Endodermal cell (in vitro differentiated cells): ENCODE data around the gene CAPN5. TPM values are rescaled to one million over a fixed set of nuclear protein-coding genes. Genes with fewer than 3 reads are reported as not detected.

ENCODE experiments used
- DNase-seq: peaks from one replicate; pipeline ENCODE4 v3.0.0-alpha.2; 2017
- H3K27ac ChIP-seq: 2 replicates; pipeline ENCODE4 v1.5.1; 2013; ENCODE audit warnings: mild to moderate bottlenecking, low read depth, low read length, moderate library complexity
- H3K27me3 ChIP-seq: 2 replicates; pipeline ENCODE4 v1.6.1; 2013; ENCODE audit warnings: mild to moderate bottlenecking, low read length, moderate library complexity; ENCODE audit not compliant: insufficient read depth, control insufficient read depth, poor library complexity, severe bottlenecking
- H3K36me3 ChIP-seq: 2 replicates; pipeline ENCODE4 v1.7.0; 2013; ENCODE audit warnings: mild to moderate bottlenecking, low read length, moderate library complexity; ENCODE audit not compliant: control insufficient read depth, insufficient read depth
- H3K4me1 ChIP-seq: one replicate; pipeline ENCODE4 v1.7.0; 2013; ENCODE audit warnings: low read length; ENCODE audit not compliant: control insufficient read depth, insufficient read depth
- H3K4me3 ChIP-seq: 2 replicates; pipeline ENCODE4 v1.5.1; 2013; ENCODE audit warnings: mild to moderate bottlenecking, low read length, moderate library complexity
- H3K9ac ChIP-seq: 2 replicates; pipeline ENCODE4 v1.6.1; 2013; ENCODE audit warnings: mild to moderate bottlenecking, low read length, moderate library complexity; ENCODE audit not compliant: poor library complexity, severe bottlenecking; ENCODE audit errors: extremely low read depth
- H3K9me3 ChIP-seq: 2 replicates; pipeline ENCODE4 v1.6.1; 2013; ENCODE audit warnings: mild to moderate bottlenecking, low read length, moderate library complexity; ENCODE audit not compliant: control insufficient read depth
- H3K27ac Mint-ChIP-seq: 2 replicates; pipeline ENCODE4 v1.8.0; 2020; ENCODE audit warnings: mixed read lengths
- H3K27me3 Mint-ChIP-seq: 2 replicates; pipeline ENCODE4 v1.8.0; 2021; ENCODE audit warnings: mild to moderate bottlenecking, mixed read lengths; ENCODE audit not compliant: insufficient read depth
- H3K36me3 Mint-ChIP-seq: 2 replicates; pipeline ENCODE4 v1.8.0; 2020; ENCODE audit warnings: low read depth, mixed read lengths
- H3K4me1 Mint-ChIP-seq: 2 replicates; pipeline ENCODE4 v1.8.0; 2020; ENCODE audit warnings: mixed read lengths
- H3K4me3 Mint-ChIP-seq: 2 replicates; pipeline ENCODE4 v1.8.0; 2020; ENCODE audit warnings: mild to moderate bottlenecking, moderate library complexity, mixed read lengths
- H3K9me3 Mint-ChIP-seq: 2 replicates; pipeline ENCODE4 v1.8.0; 2020; ENCODE audit warnings: mild to moderate bottlenecking, mixed read lengths
- CTCF ChIP-seq: fragments of 200-600 bp; sonication (generic); conservative IDR thresholded peaks from 2 replicates; pipeline ENCODE4 v1.5.0; 2021; ENCODE audit warnings: antibody characterized with exemption, mild to moderate bottlenecking
- WGBS, 2 experiments: methylation state at CpG; one replicate each; pipeline versions ENCODE4 v1.1.5 to v1.1.7; 2013; ENCODE audit warnings: missing lambda C conversion rate in 2 of 2, mixed read lengths in 1 of 2; ENCODE audit not compliant: insufficient coverage in 1 of 2, insufficient read length in 1 of 2; 5-methylcytosine and 5-hydroxymethylcytosine counted together
- total RNA-seq, 2 donors: library from RNA; stranded (reverse); fragmentation: NEBNext Ultra II Directional in 1 of 2; extraction: Animal tissue kit (Norgen Biotek cat#: 25700) in 1 of 2; gene quantifications; 2 replicates in 1 of 2; 3 replicates in 1 of 2; pipeline ENCODE4 v1.2.1, GENCODE V29; 2021

CAPN5 gene
- total RNA-seq, 2 donors from 2014 or later: 17.5 to 21.5 TPM

GRCh38 chr11:77020734-77021133 lies 46.0 kb upstream of the CAPN5 start:
- no peak overlapping the region for H3K9ac ChIP-seq
- H3K4me3 ChIP-seq: no peak overlapping the region
- peaks cover 19% of the 10 kb centered on the region for H3K36me3 Mint-ChIP-seq
- no peaks in the 10 kb centered on the region for H3K36me3 ChIP-seq
- no peak overlapping the region for H3K4me3 Mint-ChIP-seq
- H3K9me3 ChIP-seq: no peaks in the 10 kb centered on the region
- peaks cover 16% of the 10 kb centered on the region for H3K4me1 Mint-ChIP-seq
- peaks cover 4% of the 10 kb centered on the region for H3K4me1 ChIP-seq
- DNase-seq: no peak
- no peaks in the 10 kb centered on the region for H3K9me3 Mint-ChIP-seq
- 91 to 100% methylated on average over 1 to 2 of the region's 2 CpGs for WGBS, 2 experiments
- H3K27ac Mint-ChIP-seq: no peak overlapping the region
- TF ChIP-seq CTCF: no peak
- H3K27me3 Mint-ChIP-seq: no peaks in the 10 kb centered on the region
- H3K27ac ChIP-seq: no peak overlapping the region
- H3K27me3 ChIP-seq: no peaks in the 10 kb centered on the region

GRCh38 chr11:77024745-77025144 lies 42.0 kb upstream of the CAPN5 start:
- TF ChIP-seq CTCF: no peak
- Mint-ChIP-seq H3K27ac (no peak overlapping the region), H3K9me3 (no peaks in the 10 kb centered on the region), H3K4me3 (no peak overlapping the region), H3K4me1 (peaks cover 16% of the 10 kb centered on the region), H3K36me3 (no peaks in the 10 kb centered on the region), H3K27me3 (peaks cover 8% of the 10 kb centered on the region)
- no peaks in the 10 kb centered on the region for H3K36me3 ChIP-seq
- no peak for DNase-seq
- H3K9ac ChIP-seq: no peak overlapping the region
- H3K27me3 ChIP-seq: peaks cover 3% of the 10 kb centered on the region
- H3K9me3 ChIP-seq: no peaks in the 10 kb centered on the region
- peaks cover 4% of the 10 kb centered on the region for H3K4me1 ChIP-seq
- H3K4me3 ChIP-seq: no peak overlapping the region
- H3K27ac ChIP-seq: no peak overlapping the region

- no peak for TF ChIP-seq CTCF
- H3K9me3 Mint-ChIP-seq: no peaks in the 10 kb centered on the region
- 100% methylated on average over 3 of the region's 3 CpGs; no CpG with 5 or more reads in 1 of the 2 experiments for WGBS, 2 experiments
Observed at GRCh38 chr11:77026221-77026620, 40.5 kb upstream of the CAPN5 start.

More at GRCh38 chr11:77026221-77026620, 40.5 kb upstream of the CAPN5 start:
- DNase-seq: no peak
- Mint-ChIP-seq H3K4me3 (no peak overlapping the region), H3K36me3 (no peaks in the 10 kb centered on the region), H3K27me3 (peaks cover 20% of the 10 kb centered on the region), H3K27ac (no peak overlapping the region), H3K4me1 (peaks cover 5% of the 10 kb centered on the region)
- no peaks in the 10 kb centered on the region for H3K4me1 ChIP-seq
- H3K27ac ChIP-seq: no peak overlapping the region
- H3K36me3 ChIP-seq: no peaks in the 10 kb centered on the region
- no peak overlapping the region for H3K9ac ChIP-seq
- no peaks in the 10 kb centered on the region for H3K9me3 ChIP-seq
- H3K4me3 ChIP-seq: no peak overlapping the region
- peaks cover 3% of the 10 kb centered on the region for H3K27me3 ChIP-seq
